ENCODE data around the gene NLGN2. TPM values are rescaled to one million over a fixed set of nuclear protein-coding genes. Genes with fewer than 3 reads are reported as not detected.

NLGN2 gene
- total RNA-seq, 1 experiment from 2014 or later: 70.2 TPM

- H3K18ac ChIP-seq (ENCODE audit: insufficient read length, low read depth, low read length): peak overlapping the region; percentile 98
- H4K91ac ChIP-seq (ENCODE audit: insufficient read length, low read depth, low read length): no peak overlapping the region
- DNase-seq: peak; percentile 85
- TF ChIP-seq, protein P1, sequence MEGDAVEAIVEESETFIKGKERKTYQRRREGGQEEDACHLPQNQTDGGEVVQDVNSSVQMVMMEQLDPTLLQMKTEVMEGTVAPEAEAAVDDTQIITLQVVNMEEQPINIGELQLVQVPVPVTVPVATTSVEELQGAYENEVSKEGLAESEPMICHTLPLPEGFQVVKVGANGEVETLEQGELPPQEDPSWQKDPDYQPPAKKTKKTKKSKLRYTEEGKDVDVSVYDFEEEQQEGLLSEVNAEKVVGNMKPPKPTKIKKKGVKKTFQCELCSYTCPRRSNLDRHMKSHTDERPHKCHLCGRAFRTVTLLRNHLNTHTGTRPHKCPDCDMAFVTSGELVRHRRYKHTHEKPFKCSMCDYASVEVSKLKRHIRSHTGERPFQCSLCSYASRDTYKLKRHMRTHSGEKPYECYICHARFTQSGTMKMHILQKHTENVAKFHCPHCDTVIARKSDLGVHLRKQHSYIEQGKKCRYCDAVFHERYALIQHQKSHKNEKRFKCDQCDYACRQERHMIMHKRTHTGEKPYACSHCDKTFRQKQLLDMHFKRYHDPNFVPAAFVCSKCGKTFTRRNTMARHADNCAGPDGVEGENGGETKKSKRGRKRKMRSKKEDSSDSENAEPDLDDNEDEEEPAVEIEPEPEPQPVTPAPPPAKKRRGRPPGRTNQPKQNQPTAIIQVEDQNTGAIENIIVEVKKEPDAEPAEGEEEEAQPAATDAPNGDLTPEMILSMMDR (conservative IDR thresholded peaks at IDR 0.05): no peak
- H3K27ac Mint-ChIP-seq: peak overlapping the region; percentile 97 to 99 (median 99)
- H3K4me3 Mint-ChIP-seq: peak overlapping the region; percentile 93 to 98
- no peak overlapping the region for H2AFZ ChIP-seq (ENCODE audit: low read length)
- H3K4me1 Mint-ChIP-seq: peaks cover 36 to 44% of the 10 kb centered on the region in 2 experiments
- H3K4me2 ChIP-seq (ENCODE audit: insufficient read depth, insufficient read length, low read length): peak overlapping the region; percentile 60
- peak overlapping the region; percentile 1 for H3K27ac ChIP-seq (ENCODE audit: insufficient read length, low read depth, low read length)
- H2BK5ac ChIP-seq (ENCODE audit: insufficient read length, low read length): no peak overlapping the region
- H3K23ac ChIP-seq (ENCODE audit: insufficient read length, low read depth, low read length): no peak overlapping the region
- no peak overlapping the region for H2BK12ac ChIP-seq (ENCODE audit: insufficient read length, low read depth, low read length)
- peaks cover 0 to 13% (median 2%) of the 10 kb centered on the region in 3 experiments; a peak in 3 of 7 replicates for H3K36me3 Mint-ChIP-seq (ENCODE audit: insufficient read depth in 1 of 3, low read depth in 3 of 3)
- no peak overlapping the region for H2BK120ac ChIP-seq (ENCODE audit: low read depth, low read length, poor library complexity, severe bottlenecking)
- H4K20me1 ChIP-seq (ENCODE audit: control insufficient read depth, insufficient read depth, insufficient read length): no peaks in the 10 kb centered on the region
- no peak overlapping the region for H3T11ph ChIP-seq (ENCODE audit: low read length)
- H3K9me3 ChIP-seq (ENCODE audit: control insufficient read depth, low read depth, low read length): no peaks in the 10 kb centered on the region
- no peaks in the 10 kb centered on the region; the same call in 1 of the 2 replicates for H3K4me1 ChIP-seq (ENCODE audit: insufficient read depth, low read length)
- peak overlapping the region; percentile 97 for H3K14ac ChIP-seq (ENCODE audit: insufficient read depth, low read length)
- peak overlapping the region; percentile 53 for H4K5ac ChIP-seq (ENCODE audit: insufficient read length, low read depth, low read length)
- peaks cover 32% of the 10 kb centered on the region for H3K27me3 Mint-ChIP-seq (ENCODE audit: low read depth)
- H3K4ac ChIP-seq (ENCODE audit: low read depth, low read length): no peak overlapping the region
- peaks cover 7% of the 10 kb centered on the region for H3K27me3 ChIP-seq (ENCODE audit: insufficient read depth, low read length)
- H2BK20ac ChIP-seq (ENCODE audit: low read depth, low read length, poor library complexity, severe bottlenecking): no peak overlapping the region
- H3K9me3 Mint-ChIP-seq: no peaks in the 10 kb centered on the region; a peak in 1 of 5 replicates
- no CpG with 5 or more reads among the region's 46 CpGs for WGBS (ENCODE audit: extremely low coverage, insufficient read length, low lambda C conversion rate)
- no peaks in the 10 kb centered on the region for H3K79me2 ChIP-seq (ENCODE audit: insufficient read depth, low read length)
- no peak overlapping the region for H3K56ac ChIP-seq (ENCODE audit: insufficient read length, low read depth, low read length)
- H3K9ac ChIP-seq (ENCODE audit: extremely low read depth, insufficient read length, low read length): peak overlapping the region; percentile 73
- no peak overlapping the region for H4K8ac ChIP-seq (replicated peaks; ENCODE audit: insufficient read length, low read depth, low read length)
- no peaks in the 10 kb centered on the region for H3K79me1 ChIP-seq (ENCODE audit: insufficient read depth, low read depth, low read length, poor library complexity, severe bottlenecking)
- H2AK5ac ChIP-seq (ENCODE audit: insufficient read length, low read length): no peak overlapping the region
- H2BK15ac ChIP-seq (ENCODE audit: low read depth, low read length): no peak overlapping the region
- H3K23me2 ChIP-seq (ENCODE audit: insufficient read length, low read depth, low read length, poor library complexity, severe bottlenecking): peaks cover 36% of the 10 kb centered on the region
These were observed 32.6 kb downstream of the NLGN2 start for GRCh38 chr17:7440113-7440833.
